Measurements from ENCODE around the gene KIF5A.

Gene KIF5A

GRCh38 chr12:57632073-57632957 is 82.5 kb downstream of the KIF5A start:
- no peak for DNase-seq (ENCODE audit: low spot score)

- peak; percentile 57 for DNase-seq (ENCODE audit: low spot score)
These were observed 83.4 kb downstream of the KIF5A start, which contains the start of gene B4GALNT1 for GRCh38 chr12:57632958-57633840. B4GALNT1 (minus strand) TSS chr12:57633201; CDS start chr12:57632132, 1,069 bp downstream.

Measured in kidney tubule cell (primary cell).